ENCODE data around the gene ACHE. TPM values are rescaled to one million over a fixed set of nuclear protein-coding genes. Genes with fewer than 3 reads are reported as not detected.

ACHE gene
- total RNA-seq, 1 experiment from 2014 or later = not detected

- peaks cover 32% of the 10 kb centered on the region for H3K36me3 ChIP-seq (ENCODE audit: insufficient read depth, low read length)
- no peaks in the 10 kb centered on the region for H3K27me3 ChIP-seq (ENCODE audit: low read length)
- peaks cover 33% of the 10 kb centered on the region for H3K4me1 ChIP-seq (ENCODE audit: low read length)
- peaks cover 22% of the 10 kb centered on the region for H4K20me1 ChIP-seq (ENCODE audit: insufficient read depth, low read depth, low read length)
- H3K79me2 ChIP-seq (ENCODE audit: low read length) = peaks cover 32% of the 10 kb centered on the region
- no peak overlapping the region for H3K27ac ChIP-seq (ENCODE audit: low read length)
- H3K4me3 ChIP-seq (ENCODE audit: low read length) = no peak overlapping the region
- DNase-seq = peak; percentile 37
- no peaks in the 10 kb centered on the region for H3K9me3 ChIP-seq (ENCODE audit: low read length)
- no peak overlapping the region for H2AFZ ChIP-seq (ENCODE audit: low read length)
- no peaks in the 10 kb centered on the region for H3K9me2 ChIP-seq (replicated peaks; ENCODE audit: insufficient read depth, low read length)
- no peak overlapping the region for H3K9ac ChIP-seq (ENCODE audit: low read length)
- no peak overlapping the region for H3K4me2 ChIP-seq (ENCODE audit: low read depth, low read length, poor library complexity, severe bottlenecking)
Measured at GRCh38 chr7:100884736-100885439, 10.8 kb downstream of the ACHE start.

- no peaks in the 10 kb centered on the region for H3K27me3 ChIP-seq (ENCODE audit: low read length)
- no peaks in the 10 kb centered on the region for H3K9me3 ChIP-seq (ENCODE audit: low read length)
- peaks cover 25% of the 10 kb centered on the region for H3K4me1 ChIP-seq (ENCODE audit: low read length)
- H3K79me2 ChIP-seq (ENCODE audit: low read length) = peaks cover 36% of the 10 kb centered on the region
- no peak overlapping the region for H3K4me2 ChIP-seq (ENCODE audit: low read depth, low read length, poor library complexity, severe bottlenecking)
- no peak overlapping the region for H3K9ac ChIP-seq (ENCODE audit: low read length)
- H3K27ac ChIP-seq (ENCODE audit: low read length) = no peak overlapping the region
- no peak overlapping the region for H2AFZ ChIP-seq (ENCODE audit: low read length)
- H3K9me2 ChIP-seq (replicated peaks; ENCODE audit: insufficient read depth, low read length) = no peaks in the 10 kb centered on the region
- no peak overlapping the region for H3K4me3 ChIP-seq (ENCODE audit: low read length)
- H3K36me3 ChIP-seq (ENCODE audit: insufficient read depth, low read length) = peaks cover 42% of the 10 kb centered on the region
- H4K20me1 ChIP-seq (ENCODE audit: insufficient read depth, low read depth, low read length) = peaks cover 39% of the 10 kb centered on the region
- DNase-seq = no peak
Measured at GRCh38 chr7:100882785-100883526, 12.7 kb downstream of the ACHE start.

- H2AFZ ChIP-seq (ENCODE audit: low read length) = no peak overlapping the region
- no peak overlapping the region for H3K4me3 ChIP-seq (ENCODE audit: low read length)
- no peaks in the 10 kb centered on the region for H3K27me3 ChIP-seq (ENCODE audit: low read length)
- H3K79me2 ChIP-seq (ENCODE audit: low read length) = peaks cover 42% of the 10 kb centered on the region
- DNase-seq = no peak
- H3K4me1 ChIP-seq (ENCODE audit: low read length) = peaks cover 23% of the 10 kb centered on the region
- peaks cover 44% of the 10 kb centered on the region; the same call in 1 of the 2 replicates for H3K36me3 ChIP-seq (ENCODE audit: insufficient read depth, low read length)
- H3K9me3 ChIP-seq (ENCODE audit: low read length) = no peaks in the 10 kb centered on the region
- H3K9ac ChIP-seq (ENCODE audit: low read length) = no peak overlapping the region
- H3K4me2 ChIP-seq (ENCODE audit: low read depth, low read length, poor library complexity, severe bottlenecking) = no peak overlapping the region
- peaks cover 44% of the 10 kb centered on the region for H4K20me1 ChIP-seq (ENCODE audit: insufficient read depth, low read depth, low read length)
- H3K9me2 ChIP-seq (replicated peaks; ENCODE audit: insufficient read depth, low read length) = no peaks in the 10 kb centered on the region
- H3K27ac ChIP-seq (ENCODE audit: low read length) = no peak overlapping the region
Measured at GRCh38 chr7:100882201-100882600, 13.5 kb downstream of the ACHE start.

- Histone ChIP-seq H4K20me1 (ENCODE audit: insufficient read depth, low read depth, low read length) (peaks cover 55% of the 10 kb centered on the region), H3K9ac (ENCODE audit: low read length) (no peak overlapping the region), H3K4me1 (ENCODE audit: low read length) (peaks cover 21% of the 10 kb centered on the region), H3K4me2 (ENCODE audit: low read depth, low read length, poor library complexity, severe bottlenecking) (no peak overlapping the region), H3K4me3 (ENCODE audit: low read length) (no peak overlapping the region), H3K36me3 (ENCODE audit: insufficient read depth, low read length) (peaks cover 43% of the 10 kb centered on the region), H3K9me2 (replicated peaks; ENCODE audit: insufficient read depth, low read length) (no peaks in the 10 kb centered on the region), H3K27me3 (ENCODE audit: low read length) (no peaks in the 10 kb centered on the region), H2AFZ (ENCODE audit: low read length) (no peak overlapping the region), H3K79me2 (ENCODE audit: low read length) (peaks cover 53% of the 10 kb centered on the region), H3K9me3 (ENCODE audit: low read length) (no peaks in the 10 kb centered on the region), H3K27ac (ENCODE audit: low read length) (no peak overlapping the region)
- DNase-seq = no peak
Measured at GRCh38 chr7:100881136-100881535, 14.6 kb downstream of the ACHE start.

GRCh38 chr7:100880645-100881044 lies 15.0 kb downstream of the ACHE start:
- H3K4me3 ChIP-seq (ENCODE audit: low read length) = no peak overlapping the region
- no peak overlapping the region for H3K4me2 ChIP-seq (ENCODE audit: low read depth, low read length, poor library complexity, severe bottlenecking)
- no peak overlapping the region for H2AFZ ChIP-seq (ENCODE audit: low read length)
- H3K36me3 ChIP-seq (ENCODE audit: insufficient read depth, low read length) = peaks cover 40% of the 10 kb centered on the region
- peaks cover 60% of the 10 kb centered on the region for H4K20me1 ChIP-seq (ENCODE audit: insufficient read depth, low read depth, low read length)
- no peak overlapping the region for H3K27ac ChIP-seq (ENCODE audit: low read length)
- H3K4me1 ChIP-seq (ENCODE audit: low read length) = peaks cover 19% of the 10 kb centered on the region
- H3K27me3 ChIP-seq (ENCODE audit: low read length) = no peaks in the 10 kb centered on the region
- H3K9me3 ChIP-seq (ENCODE audit: low read length) = no peaks in the 10 kb centered on the region
- H3K9me2 ChIP-seq (replicated peaks; ENCODE audit: insufficient read depth, low read length) = no peaks in the 10 kb centered on the region
- peaks cover 58% of the 10 kb centered on the region for H3K79me2 ChIP-seq (ENCODE audit: low read length)
- H3K9ac ChIP-seq (ENCODE audit: low read length) = no peak overlapping the region
- DNase-seq = no peak

- H3K4me3 ChIP-seq (ENCODE audit: low read length) = no peak overlapping the region
- H3K27me3 ChIP-seq (ENCODE audit: low read length) = no peaks in the 10 kb centered on the region
- H3K9me3 ChIP-seq (ENCODE audit: low read length) = no peaks in the 10 kb centered on the region
- no peaks in the 10 kb centered on the region for H3K9me2 ChIP-seq (replicated peaks; ENCODE audit: insufficient read depth, low read length)
- H3K4me1 ChIP-seq (ENCODE audit: low read length) = peaks cover 18% of the 10 kb centered on the region
- peaks cover 40% of the 10 kb centered on the region for H3K36me3 ChIP-seq (ENCODE audit: insufficient read depth, low read length)
- H2AFZ ChIP-seq (ENCODE audit: low read length) = no peak overlapping the region
- H3K79me2 ChIP-seq (ENCODE audit: low read length) = peaks cover 65% of the 10 kb centered on the region
- H4K20me1 ChIP-seq (ENCODE audit: insufficient read depth, low read depth, low read length) = peaks cover 65% of the 10 kb centered on the region
- DNase-seq = no peak
- H3K27ac ChIP-seq (ENCODE audit: low read length) = no peak overlapping the region
- H3K4me2 ChIP-seq (ENCODE audit: low read depth, low read length, poor library complexity, severe bottlenecking) = no peak overlapping the region
- H3K9ac ChIP-seq (ENCODE audit: low read length) = no peak overlapping the region
Measured at GRCh38 chr7:100879685-100880261, 15.9 kb downstream of the ACHE start.

- Histone ChIP-seq H3K9me3 (ENCODE audit: low read length) (no peaks in the 10 kb centered on the region), H2AFZ (ENCODE audit: low read length) (no peak overlapping the region), H3K4me3 (ENCODE audit: low read length) (no peak overlapping the region), H3K4me1 (ENCODE audit: low read length) (peaks cover 28% of the 10 kb centered on the region), H4K20me1 (ENCODE audit: insufficient read depth, low read depth, low read length) (peaks cover 65% of the 10 kb centered on the region), H3K9me2 (replicated peaks; ENCODE audit: insufficient read depth, low read length) (no peaks in the 10 kb centered on the region), H3K27ac (ENCODE audit: low read length) (no peak overlapping the region), H3K4me2 (ENCODE audit: low read depth, low read length, poor library complexity, severe bottlenecking) (no peak overlapping the region), H3K36me3 (ENCODE audit: insufficient read depth, low read length) (peaks cover 47% of the 10 kb centered on the region), H3K9ac (ENCODE audit: low read length) (no peak overlapping the region), H3K79me2 (ENCODE audit: low read length) (peaks cover 72% of the 10 kb centered on the region), H3K27me3 (ENCODE audit: low read length) (no peaks in the 10 kb centered on the region)
- no peak for DNase-seq
Measured at GRCh38 chr7:100878685-100879084, 17.0 kb downstream of the ACHE start.

- H3K79me2 ChIP-seq (ENCODE audit: low read length) = peaks cover 72% of the 10 kb centered on the region
- H3K27me3 ChIP-seq (ENCODE audit: low read length) = no peaks in the 10 kb centered on the region
- no peak overlapping the region for H2AFZ ChIP-seq (ENCODE audit: low read length)
- DNase-seq = no peak
- H3K27ac ChIP-seq (ENCODE audit: low read length) = no peak overlapping the region
- H4K20me1 ChIP-seq (ENCODE audit: insufficient read depth, low read depth, low read length) = peaks cover 59% of the 10 kb centered on the region
- no peaks in the 10 kb centered on the region for H3K9me2 ChIP-seq (replicated peaks; ENCODE audit: insufficient read depth, low read length)
- peaks cover 48% of the 10 kb centered on the region for H3K36me3 ChIP-seq (ENCODE audit: insufficient read depth, low read length)
- no peaks in the 10 kb centered on the region for H3K9me3 ChIP-seq (ENCODE audit: low read length)
- peak overlapping the region; percentile 76 for H3K4me2 ChIP-seq (ENCODE audit: low read depth, low read length, poor library complexity, severe bottlenecking)
- H3K9ac ChIP-seq (ENCODE audit: low read length) = no peak overlapping the region
- peaks cover 28% of the 10 kb centered on the region for H3K4me1 ChIP-seq (ENCODE audit: low read length)
- H3K4me3 ChIP-seq (ENCODE audit: low read length) = no peak overlapping the region
Measured at GRCh38 chr7:100878013-100878412, 17.7 kb downstream of the ACHE start.

All from Karpas-422 (cell line).